Gastrocnemius medialis (tissue), 4 donors: ENCODE measurements around the gene EXOC3L2. TPM values are rescaled to one million over a fixed set of nuclear protein-coding genes. Genes with fewer than 3 reads are reported as not detected.

Experiments
- ATAC-seq, 2 donors: fragments of 150-250 bp; one replicate each; pipeline ENCODE4 v1.9.1; 2016
- DNase-seq, 2 donors: peaks; one replicate each; pipeline ENCODE4 v3.0.0-alpha.2; 2019
- H3K27ac ChIP-seq, 4 donors: fragments of 200-600 bp; sonication (generic); 1 replicate in 1 of 4; 2 replicates in 3 of 4; pipeline ENCODE4 v1.5.1; 2016 to 2018; ENCODE audit warnings: mild to moderate bottlenecking in 2 of 4, moderate library complexity in 1 of 4
- H3K27me3 ChIP-seq, 3 donors: fragments of 200-600 bp; sonication (generic) in 2 of 3; 1 replicate in 1 of 3; 2 replicates in 2 of 3; pipeline versions ENCODE4 v1.5.1 to v1.6.0; 2016 to 2019; ENCODE audit warnings: mild to moderate bottlenecking in 1 of 3, moderate library complexity in 1 of 3
- H3K36me3 ChIP-seq, 2 donors: fragments of 200-600 bp; sonication (generic) in 1 of 2; one replicate each; pipeline ENCODE4 v1.5.1; 2017 to 2018
- H3K4me1 ChIP-seq, 2 donors: fragments of 200-600 bp; sonication (generic) in 1 of 2; one replicate each; pipeline ENCODE4 v1.5.1; 2016 to 2017; ENCODE audit warnings: mild to moderate bottlenecking in 2 of 2
- H3K4me3 ChIP-seq, 4 donors: fragments of 200-600 bp; sonication (generic) in 3 of 4; 1 replicate in 1 of 4; 2 replicates in 3 of 4; pipeline ENCODE4 v1.5.1; 2016 to 2019; ENCODE audit warnings: mild to moderate bottlenecking in 2 of 4
- H3K9me3 ChIP-seq, 3 donors: fragments of 200-600 bp; sonication (generic) in 2 of 3; 1 replicate in 1 of 3; 2 replicates in 2 of 3; pipeline ENCODE4 v1.5.1; 2016 to 2019
- POLR2A ChIP-seq, 2 donors: fragments of 450-650 bp; IDR thresholded peaks; one replicate each; pipeline ENCODE4 v1.6.1; 2017; ENCODE audit warnings: antibody characterized with exemption in 2 of 2, mild to moderate bottlenecking in 2 of 2, moderate library complexity in 2 of 2
- in situ Hi-C, 4 donors: fragments of 200-750 bp; cut with MboI; loops; one replicate each; pipeline versions ENCODE4 v1.15.0 to v1.8.0; 2017; ENCODE audit warnings: low sequenced_read_pairs in 4 of 4
- intact Hi-C: fragments of 100-400 bp; cut with DNase I; formaldehyde crosslinking; loops from one replicate; pipeline ENCODE4 v1.15.1; 2023; ENCODE audit warnings: low total_unique reads
- total RNA-seq, 4 donors: library from RNA; depleted of rRNA; stranded (reverse); fragments of >200 nt; gene quantifications; one replicate each; pipeline versions ENCODE4 v1.1.0 to v1.2.3, GENCODE V29; 2016
- TF ChIP-seq, protein P1 (sequence below), 5 experiments: fragments of 450-650 bp in 3 of 5; fragments of 200-600 bp in 2 of 5; sonication (generic) in 2 of 5; IDR thresholded peaks in 4 of 5; conservative IDR thresholded peaks in 1 of 5; 1 replicate in 4 of 5; 2 replicates in 1 of 5; pipeline ENCODE4 v1.5.1; 2016 to 2019; ENCODE audit warnings: antibody characterized with exemption in 5 of 5, mild to moderate bottlenecking in 3 of 5, moderate library complexity in 3 of 5

EXOC3L2 gene
- total RNA-seq, 4 donors from 2014 or later, result 0.46 to 0.55 TPM; not detected in 2

DNA sequence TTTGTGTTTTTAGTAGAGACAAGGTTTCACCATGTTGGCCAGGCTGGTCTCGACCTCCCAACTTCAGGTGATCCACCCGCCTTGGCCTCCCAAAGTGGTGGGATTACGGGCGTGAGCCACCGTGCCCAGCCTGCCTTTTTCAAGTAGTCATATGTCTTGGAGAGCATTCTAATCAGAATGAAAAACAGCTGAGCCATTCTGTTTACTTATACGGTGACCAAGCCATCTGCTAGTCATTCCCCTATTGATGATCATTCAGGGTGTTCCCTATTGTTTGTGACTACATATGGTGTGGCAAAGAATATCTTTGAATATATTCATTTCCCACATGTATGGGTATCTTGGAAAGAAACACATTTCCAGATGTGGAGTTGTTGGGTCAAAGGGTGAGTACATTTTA is 49.4 kb downstream of the EXOC3L2 start:
- Histone ChIP-seq H3K4me1 (no peaks in the 10 kb centered on the region), H3K27me3 (no peaks in the 10 kb centered on the region), H3K36me3 (no peaks in the 10 kb centered on the region), H3K9me3 (no peaks in the 10 kb centered on the region), H3K27ac (no peak overlapping the region), H3K4me3 (no peak overlapping the region)
- no peak for TF ChIP-seq POLR2A (IDR thresholded peaks at IDR 0.05)
- TF ChIP-seq, protein P1, sequence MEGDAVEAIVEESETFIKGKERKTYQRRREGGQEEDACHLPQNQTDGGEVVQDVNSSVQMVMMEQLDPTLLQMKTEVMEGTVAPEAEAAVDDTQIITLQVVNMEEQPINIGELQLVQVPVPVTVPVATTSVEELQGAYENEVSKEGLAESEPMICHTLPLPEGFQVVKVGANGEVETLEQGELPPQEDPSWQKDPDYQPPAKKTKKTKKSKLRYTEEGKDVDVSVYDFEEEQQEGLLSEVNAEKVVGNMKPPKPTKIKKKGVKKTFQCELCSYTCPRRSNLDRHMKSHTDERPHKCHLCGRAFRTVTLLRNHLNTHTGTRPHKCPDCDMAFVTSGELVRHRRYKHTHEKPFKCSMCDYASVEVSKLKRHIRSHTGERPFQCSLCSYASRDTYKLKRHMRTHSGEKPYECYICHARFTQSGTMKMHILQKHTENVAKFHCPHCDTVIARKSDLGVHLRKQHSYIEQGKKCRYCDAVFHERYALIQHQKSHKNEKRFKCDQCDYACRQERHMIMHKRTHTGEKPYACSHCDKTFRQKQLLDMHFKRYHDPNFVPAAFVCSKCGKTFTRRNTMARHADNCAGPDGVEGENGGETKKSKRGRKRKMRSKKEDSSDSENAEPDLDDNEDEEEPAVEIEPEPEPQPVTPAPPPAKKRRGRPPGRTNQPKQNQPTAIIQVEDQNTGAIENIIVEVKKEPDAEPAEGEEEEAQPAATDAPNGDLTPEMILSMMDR (IDR thresholded peaks at IDR 0.05 in 4 of 5, conservative IDR thresholded peaks at IDR 0.05 in 1 of 5), result no peak
- DNase-seq, result no peak
- intact Hi-C loops (loop anchor here (5.0 kb wide), 1 partner anchor 52 kb away; the partner anchor contains the start of gene EXOC3L2), in situ Hi-C loops (no loop called here)
- ATAC-seq, result no peak

DNA sequence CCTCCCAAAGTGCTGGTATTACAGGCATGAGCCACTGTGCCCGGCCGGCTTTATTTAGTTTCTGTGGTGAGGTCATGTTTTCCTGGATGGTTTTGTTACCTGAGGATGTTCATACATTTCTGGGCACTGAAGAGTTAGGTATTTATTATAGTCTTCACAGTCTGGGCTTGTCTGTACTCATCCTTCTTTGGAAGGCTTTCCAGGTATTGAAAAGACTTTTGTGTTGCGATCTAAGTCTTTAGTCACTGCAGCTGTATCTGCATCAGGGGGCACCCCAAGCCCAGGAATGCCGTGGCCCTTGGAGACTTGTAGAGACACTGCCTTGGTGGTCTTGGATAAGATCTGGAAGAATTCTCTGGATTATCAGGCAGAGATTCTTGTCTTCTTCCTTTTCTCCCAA is 53.8 kb downstream of the EXOC3L2 start:
- TF ChIP-seq, protein P1 (IDR thresholded peaks at IDR 0.05 in 4 of 5, conservative IDR thresholded peaks at IDR 0.05 in 1 of 5), result no peak
- TF ChIP-seq POLR2A (IDR thresholded peaks at IDR 0.05), result no peak
- H3K4me1 ChIP-seq, result no peaks in the 10 kb centered on the region
- intact Hi-C loops (no loop called here), in situ Hi-C loops (no loop called here)
- no peak for DNase-seq
- H3K27me3 ChIP-seq, result no peaks in the 10 kb centered on the region
- H3K4me3 ChIP-seq, result no peak overlapping the region
- no peak overlapping the region for H3K27ac ChIP-seq
- no peaks in the 10 kb centered on the region for H3K36me3 ChIP-seq
- no peaks in the 10 kb centered on the region for H3K9me3 ChIP-seq
- no peak for ATAC-seq

DNA sequence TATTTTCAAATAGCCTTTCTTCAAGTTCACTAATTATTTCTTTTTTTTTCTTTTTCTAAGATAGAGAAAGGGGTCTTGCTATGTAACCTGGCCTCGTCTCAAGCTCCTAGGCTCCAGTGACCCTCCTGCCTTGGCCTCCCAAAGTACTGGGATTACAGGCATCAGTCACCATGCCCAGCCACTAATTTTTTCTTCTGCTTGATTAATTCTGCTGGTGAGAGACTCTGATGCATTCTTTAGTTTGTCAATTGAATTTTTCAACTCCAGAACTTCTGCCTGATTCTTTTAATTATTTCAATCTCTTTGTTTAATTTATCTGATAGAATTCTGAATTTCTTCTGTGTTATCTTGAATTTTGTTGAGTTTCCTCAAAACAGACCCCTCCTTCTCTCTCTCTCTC is 55.2 kb downstream of the EXOC3L2 start:
- Histone ChIP-seq H3K4me3 (no peak overlapping the region), H3K27ac (no peak overlapping the region), H3K4me1 (no peaks in the 10 kb centered on the region), H3K36me3 (no peaks in the 10 kb centered on the region), H3K9me3 (no peaks in the 10 kb centered on the region), H3K27me3 (no peaks in the 10 kb centered on the region)
- in situ Hi-C loops (no loop called here), intact Hi-C loops (no loop called here)
- DNase-seq (no peak), ATAC-seq (no peak)
- TF ChIP-seq, protein P1 (IDR thresholded peaks at IDR 0.05 in 4 of 5, conservative IDR thresholded peaks at IDR 0.05 in 1 of 5), result no peak
- no peak for TF ChIP-seq POLR2A (IDR thresholded peaks at IDR 0.05)

DNA sequence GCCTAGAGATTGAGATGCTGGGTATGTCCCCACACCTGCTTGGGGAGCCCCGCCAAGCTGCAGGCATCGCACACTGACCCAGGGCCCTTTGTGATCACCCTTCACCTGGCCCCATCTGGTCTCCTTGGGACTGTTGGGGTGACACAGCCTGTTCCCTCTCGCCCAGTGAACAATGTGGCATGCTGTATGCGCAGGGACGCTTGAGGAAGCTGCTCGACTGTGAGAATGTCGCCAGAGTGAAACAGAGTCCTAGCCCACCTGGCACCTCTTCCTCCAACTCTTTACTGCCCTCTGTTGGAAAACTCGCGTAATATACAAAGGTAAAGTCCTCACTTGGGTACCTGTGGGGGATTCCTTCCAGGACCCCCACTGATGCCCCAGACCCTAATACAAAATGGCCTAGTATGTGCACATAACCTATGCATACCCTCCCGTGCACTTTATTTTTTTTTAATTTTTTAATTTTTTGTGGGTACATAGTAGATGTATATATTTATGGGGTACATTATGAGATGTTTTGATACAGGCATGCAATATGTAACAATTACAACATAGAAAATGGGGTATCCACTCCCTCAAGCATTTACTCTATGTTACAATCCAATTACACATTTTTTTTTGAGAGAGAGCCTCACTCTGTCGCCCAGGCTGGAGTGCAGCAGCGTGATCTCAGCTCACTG is 57.6 kb downstream of the EXOC3L2 start:
- TF ChIP-seq, protein P1 (IDR thresholded peaks at IDR 0.05 in 4 of 5, conservative IDR thresholded peaks at IDR 0.05 in 1 of 5), result peak in 4 of 5 experiments; percentile 18 to 55 (median 46)
- no peak for TF ChIP-seq POLR2A (IDR thresholded peaks at IDR 0.05)
- no peaks in the 10 kb centered on the region for H3K36me3 ChIP-seq
- no peaks in the 10 kb centered on the region for H3K4me1 ChIP-seq
- H3K4me3 ChIP-seq, result no peak overlapping the region
- H3K9me3 ChIP-seq, result no peaks in the 10 kb centered on the region
- no peak overlapping the region for H3K27ac ChIP-seq
- no peaks in the 10 kb centered on the region for H3K27me3 ChIP-seq
- intact Hi-C loops (no loop called here), in situ Hi-C loops (no loop called here)
- ATAC-seq (peak in 1 of 2 donors; percentile 24), DNase-seq (no peak)
